GM23338 (cell line): ENCODE data around the gene CACNB2.

Experiments used
- CREB1 ChIP-seq: fragments of 250-450 bp; sonication (Bioruptor Pico); IDR thresholded peaks from 2 replicates; pipeline ENCODE4 v1.5.0; 2020; ENCODE audit warnings: low read depth, mild to moderate bottlenecking, moderate library complexity
- EZH2 ChIP-seq: fragments of 200-600 bp; sonication (generic); IDR thresholded peaks from one replicate; pipeline ENCODE4 v1.8.0; 2017; ENCODE audit warnings: antibody characterized with exemption, mild to moderate bottlenecking, low read depth; ENCODE audit not compliant: unreplicated experiment
- EZH2phosphoT487 ChIP-seq: fragments of 200-600 bp; sonication (generic); IDR thresholded peaks from one replicate; pipeline ENCODE4 v1.8.1; 2018; ENCODE audit warnings: antibody characterized with exemption; ENCODE audit not compliant: unreplicated experiment
- JUNB ChIP-seq: IDR thresholded peaks from one replicate; pipeline ENCODE4 v1.6.1; 2016; ENCODE audit warnings: antibody characterized with exemption; ENCODE audit not compliant: unreplicated experiment
- NANOG ChIP-seq: IDR thresholded peaks from 2 replicates; pipeline ENCODE4 v1.6.1; 2016; ENCODE audit warnings: antibody characterized with exemption, borderline replicate concordance
- POLR2AphosphoS5 ChIP-seq: IDR thresholded peaks from 2 replicates; pipeline ENCODE4 v1.6.1; 2016; ENCODE audit warnings: antibody characterized with exemption, low read depth
- REST ChIP-seq: IDR thresholded peaks from one replicate; pipeline ENCODE4 v1.6.1; 2018; ENCODE audit warnings: antibody characterized with exemption; ENCODE audit not compliant: unreplicated experiment
- ZNF331 ChIP-seq: fragments of 250-450 bp; sonication (Bioruptor Pico); IDR thresholded peaks from 2 replicates; pipeline ENCODE4 v1.5.0; 2020; ENCODE audit warnings: low read depth, mild to moderate bottlenecking, moderate library complexity
- ZNF462 ChIP-seq: fragments of 250-450 bp; sonication (Bioruptor Pico); IDR thresholded peaks from 2 replicates; pipeline ENCODE4 v1.5.0; 2020; ENCODE audit warnings: mild to moderate bottlenecking, moderate library complexity
- TF ChIP-seq, protein P1 (sequence below), 2 experiments: fragments of 200-600 bp in 1 of 2; sonication (generic) in 1 of 2; conservative IDR thresholded peaks; 2 replicates each; pipeline versions ENCODE4 v1.5.1 to v1.6.1; 2016 to 2017; ENCODE audit warnings: antibody characterized with exemption in 2 of 2, low read depth in 2 of 2, mild to moderate bottlenecking in 2 of 2, moderate library complexity in 1 of 2
- TF ChIP-seq, protein P2 (sequence below): IDR thresholded peaks from 2 replicates; pipeline ENCODE4 v1.6.1; 2016; ENCODE audit warnings: antibody characterized with exemption

DNA sequence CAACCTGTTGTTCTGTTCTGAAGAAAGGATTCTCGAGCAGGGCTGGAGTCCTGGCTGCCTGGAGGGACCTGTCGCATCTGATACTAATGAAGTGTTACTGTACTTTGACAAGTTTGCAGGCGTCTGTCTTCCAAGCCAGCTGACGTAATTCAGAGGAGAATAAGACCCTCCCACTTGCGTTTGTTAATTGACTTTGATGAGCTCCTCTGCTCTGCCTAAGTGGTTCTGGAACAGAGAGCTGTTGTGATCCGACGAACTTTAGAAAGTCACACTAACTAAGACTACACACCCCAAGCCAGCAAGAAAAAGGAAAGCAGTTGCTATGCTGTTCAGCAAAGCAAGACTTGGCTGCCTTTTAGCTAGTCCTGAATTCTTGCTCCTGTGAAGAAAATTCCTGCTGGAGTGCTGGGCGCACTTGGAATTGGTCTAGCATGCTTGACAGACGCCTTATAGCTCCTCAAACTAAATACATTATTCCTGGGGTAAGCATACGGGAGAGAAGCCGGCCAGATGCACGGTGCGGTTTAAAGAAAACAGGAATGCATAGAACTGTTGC lies 200.3 kb downstream of the CACNB2 start:
- TF ChIP-seq, protein P1, sequence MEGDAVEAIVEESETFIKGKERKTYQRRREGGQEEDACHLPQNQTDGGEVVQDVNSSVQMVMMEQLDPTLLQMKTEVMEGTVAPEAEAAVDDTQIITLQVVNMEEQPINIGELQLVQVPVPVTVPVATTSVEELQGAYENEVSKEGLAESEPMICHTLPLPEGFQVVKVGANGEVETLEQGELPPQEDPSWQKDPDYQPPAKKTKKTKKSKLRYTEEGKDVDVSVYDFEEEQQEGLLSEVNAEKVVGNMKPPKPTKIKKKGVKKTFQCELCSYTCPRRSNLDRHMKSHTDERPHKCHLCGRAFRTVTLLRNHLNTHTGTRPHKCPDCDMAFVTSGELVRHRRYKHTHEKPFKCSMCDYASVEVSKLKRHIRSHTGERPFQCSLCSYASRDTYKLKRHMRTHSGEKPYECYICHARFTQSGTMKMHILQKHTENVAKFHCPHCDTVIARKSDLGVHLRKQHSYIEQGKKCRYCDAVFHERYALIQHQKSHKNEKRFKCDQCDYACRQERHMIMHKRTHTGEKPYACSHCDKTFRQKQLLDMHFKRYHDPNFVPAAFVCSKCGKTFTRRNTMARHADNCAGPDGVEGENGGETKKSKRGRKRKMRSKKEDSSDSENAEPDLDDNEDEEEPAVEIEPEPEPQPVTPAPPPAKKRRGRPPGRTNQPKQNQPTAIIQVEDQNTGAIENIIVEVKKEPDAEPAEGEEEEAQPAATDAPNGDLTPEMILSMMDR (conservative IDR thresholded peaks at IDR 0.05; ENCODE audit: low read depth in 2 of 2): no peak
- TF ChIP-seq REST (no peak), POLR2AphosphoS5 (no peak), EZH2phosphoT487 (no peak), EZH2 (no peak), JUNB (no peak), ZNF331 (CRISPR knock-in tag) (no peak), CREB1 (CRISPR knock-in tag) (no peak), NANOG (no peak), ZNF462 (CRISPR knock-in tag) (no peak)
- TF ChIP-seq, protein P2, sequence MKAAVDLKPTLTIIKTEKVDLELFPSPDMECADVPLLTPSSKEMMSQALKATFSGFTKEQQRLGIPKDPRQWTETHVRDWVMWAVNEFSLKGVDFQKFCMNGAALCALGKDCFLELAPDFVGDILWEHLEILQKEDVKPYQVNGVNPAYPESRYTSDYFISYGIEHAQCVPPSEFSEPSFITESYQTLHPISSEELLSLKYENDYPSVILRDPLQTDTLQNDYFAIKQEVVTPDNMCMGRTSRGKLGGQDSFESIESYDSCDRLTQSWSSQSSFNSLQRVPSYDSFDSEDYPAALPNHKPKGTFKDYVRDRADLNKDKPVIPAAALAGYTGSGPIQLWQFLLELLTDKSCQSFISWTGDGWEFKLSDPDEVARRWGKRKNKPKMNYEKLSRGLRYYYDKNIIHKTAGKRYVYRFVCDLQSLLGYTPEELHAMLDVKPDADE: no peak
